ENCODE data around the gene CCDC85A.

The CCDC85A gene

DNA sequence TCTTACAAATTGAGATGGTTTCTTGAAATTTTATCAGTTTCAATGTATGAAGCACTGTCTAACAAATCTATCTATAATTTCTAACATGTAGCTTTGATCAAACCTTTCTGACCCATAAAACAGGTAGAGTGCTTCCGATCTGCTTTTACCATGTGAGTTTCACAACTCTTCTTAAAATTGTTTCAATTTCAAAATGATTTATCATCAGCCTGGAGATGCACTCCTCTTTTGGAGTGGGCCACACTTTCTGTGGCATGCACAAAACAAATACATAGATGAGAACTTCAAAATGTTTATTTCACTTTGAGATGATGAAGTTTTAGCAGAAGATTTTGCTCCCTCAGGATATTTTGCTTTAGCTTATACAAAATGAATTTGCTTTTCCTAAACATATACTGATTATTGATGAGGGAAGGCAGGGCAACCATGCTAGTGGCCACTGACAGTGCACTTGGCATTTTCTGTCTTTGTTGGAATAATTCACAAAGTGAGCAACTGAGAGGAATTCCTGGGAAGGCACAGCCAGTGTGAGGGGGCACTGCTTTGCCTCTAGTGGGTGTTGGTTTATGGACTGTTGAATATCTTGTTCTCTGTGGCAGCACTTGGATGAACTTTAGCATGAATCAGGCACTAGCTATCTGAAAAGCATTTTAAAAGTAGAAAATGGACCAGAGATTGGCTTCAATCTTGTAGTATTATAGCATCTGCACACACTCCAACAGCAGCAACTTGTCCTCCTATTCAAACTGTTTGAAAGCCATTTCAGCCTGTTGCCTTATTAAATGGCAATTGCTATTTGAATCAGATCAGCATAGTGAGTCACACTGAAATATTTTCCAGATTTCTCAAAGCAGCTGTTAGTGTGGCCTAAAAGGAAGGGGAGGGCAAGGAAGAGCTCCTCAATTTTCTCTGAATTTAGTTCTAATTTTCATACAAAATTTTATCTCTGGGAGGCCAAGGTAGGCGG is 193.2 kb downstream of the CCDC85A start:
- no peak for DNase-seq

DNA sequence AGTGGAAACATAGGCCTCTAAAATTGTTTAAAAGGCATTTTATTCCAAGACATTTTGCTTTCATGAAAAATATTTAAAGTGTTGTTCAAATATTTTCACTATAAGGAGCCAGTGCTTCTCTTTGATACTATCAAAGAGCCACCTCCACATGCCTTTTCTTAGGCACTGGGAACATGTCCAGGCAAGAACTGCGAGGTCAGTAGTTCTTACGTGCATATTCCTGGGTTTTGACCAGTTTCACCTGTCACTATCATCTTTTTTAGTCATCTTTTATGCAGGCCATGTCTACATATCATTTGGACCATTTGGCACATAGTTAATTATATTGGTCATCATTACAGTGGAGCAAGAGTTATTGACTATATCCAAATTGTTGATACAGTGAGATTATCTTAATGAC is 195.3 kb downstream of the CCDC85A start:
- no peak for DNase-seq

DNA sequence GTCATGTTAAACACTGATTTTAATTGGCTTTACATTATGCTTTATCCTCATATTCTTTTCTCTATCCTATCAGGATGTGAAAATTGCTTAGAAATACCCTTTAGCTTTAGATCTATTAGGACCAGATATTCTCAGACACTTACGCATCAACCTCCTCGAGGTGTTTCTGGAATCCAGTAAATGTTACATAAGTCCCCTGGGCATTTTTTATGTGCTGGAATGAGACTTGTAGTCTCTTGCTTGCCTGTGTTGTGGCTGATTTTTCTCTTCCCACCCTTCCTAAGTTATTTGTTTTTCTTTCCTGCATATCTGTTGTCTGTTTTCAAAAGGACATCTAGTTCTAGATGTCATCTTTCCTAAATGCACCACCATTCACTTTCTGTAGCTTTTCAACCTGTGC is 197.1 kb downstream of the CCDC85A start:
- no peak for DNase-seq

DNA sequence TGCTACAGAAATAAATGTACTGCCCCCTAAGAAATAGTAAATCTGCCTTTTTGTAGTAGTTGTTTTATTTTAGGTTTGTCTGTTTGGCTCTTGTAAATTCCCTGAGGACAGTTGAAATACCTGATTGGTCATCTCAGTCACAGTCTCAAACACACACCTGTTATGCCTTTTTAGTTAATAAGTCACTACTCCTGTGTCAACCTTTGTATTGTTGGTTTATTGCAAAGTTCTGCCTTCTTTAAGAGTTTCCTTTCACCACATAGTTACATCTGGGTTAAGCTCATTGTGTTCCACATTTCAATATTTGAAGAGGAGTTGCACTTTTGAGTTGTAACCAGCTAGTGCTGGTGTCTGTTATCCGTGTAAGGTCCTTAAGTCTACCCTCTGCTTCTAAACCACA is 198.7 kb downstream of the CCDC85A start:
- no peak for DNase-seq

DNA sequence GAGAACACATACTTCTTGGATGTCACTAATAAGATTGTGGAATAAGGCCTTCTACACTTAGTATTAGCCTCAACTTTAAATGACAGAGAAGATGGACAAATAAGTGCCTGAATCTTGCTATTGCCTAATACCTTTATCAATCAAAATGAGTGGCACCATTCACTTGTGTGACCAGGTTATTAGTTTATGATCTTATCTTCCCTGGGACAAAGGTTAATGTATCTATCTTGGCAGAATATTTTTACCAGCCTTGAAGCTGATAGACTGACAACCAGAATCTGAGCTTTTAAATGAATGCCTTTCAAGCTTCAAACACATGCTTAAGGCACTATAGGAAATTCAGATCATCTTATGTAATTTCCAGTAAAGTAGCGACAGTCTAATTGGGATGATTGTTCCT is 202.9 kb downstream of the CCDC85A start:
- no peak for DNase-seq

DNA sequence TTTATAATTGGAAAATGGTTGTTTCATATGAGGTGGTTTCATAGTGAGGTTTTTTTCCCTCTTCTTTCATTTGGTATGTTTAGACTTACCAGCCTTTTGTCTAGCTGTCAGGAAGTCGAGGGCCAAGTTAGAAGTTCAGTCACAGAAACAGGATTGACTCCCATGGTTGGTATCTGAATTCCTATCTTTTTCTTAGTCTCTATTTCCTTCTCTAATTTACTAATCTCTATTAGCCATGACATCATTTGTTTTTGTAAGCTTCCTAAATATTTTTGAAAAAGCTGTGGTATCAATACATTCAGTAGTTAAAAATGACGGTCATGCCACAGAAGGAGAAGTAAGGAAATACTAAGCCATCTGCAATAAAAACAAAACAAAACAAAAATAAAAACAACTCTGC is 206.9 kb downstream of the CCDC85A start:
- DNase-seq = no peak

DNA sequence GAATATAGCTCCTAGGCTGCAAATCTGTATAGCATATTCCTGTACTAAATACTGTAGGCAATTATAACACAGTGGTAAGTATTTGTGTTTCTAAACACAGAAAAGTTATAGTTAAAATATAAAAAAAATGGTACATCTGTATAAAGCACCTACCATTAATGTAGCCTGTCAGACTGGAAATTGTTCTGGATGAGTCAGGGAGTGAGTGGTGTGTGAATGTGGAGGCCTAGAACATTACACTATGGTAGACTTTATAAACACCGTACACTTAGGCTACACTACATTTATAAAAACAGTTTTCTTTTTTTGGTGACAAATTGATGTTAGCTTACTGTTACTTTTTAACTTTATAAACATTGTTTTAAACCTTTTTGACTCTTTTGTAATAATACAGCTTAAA is 226.3 kb downstream of the CCDC85A start:
- DNase-seq = no peak

DNA sequence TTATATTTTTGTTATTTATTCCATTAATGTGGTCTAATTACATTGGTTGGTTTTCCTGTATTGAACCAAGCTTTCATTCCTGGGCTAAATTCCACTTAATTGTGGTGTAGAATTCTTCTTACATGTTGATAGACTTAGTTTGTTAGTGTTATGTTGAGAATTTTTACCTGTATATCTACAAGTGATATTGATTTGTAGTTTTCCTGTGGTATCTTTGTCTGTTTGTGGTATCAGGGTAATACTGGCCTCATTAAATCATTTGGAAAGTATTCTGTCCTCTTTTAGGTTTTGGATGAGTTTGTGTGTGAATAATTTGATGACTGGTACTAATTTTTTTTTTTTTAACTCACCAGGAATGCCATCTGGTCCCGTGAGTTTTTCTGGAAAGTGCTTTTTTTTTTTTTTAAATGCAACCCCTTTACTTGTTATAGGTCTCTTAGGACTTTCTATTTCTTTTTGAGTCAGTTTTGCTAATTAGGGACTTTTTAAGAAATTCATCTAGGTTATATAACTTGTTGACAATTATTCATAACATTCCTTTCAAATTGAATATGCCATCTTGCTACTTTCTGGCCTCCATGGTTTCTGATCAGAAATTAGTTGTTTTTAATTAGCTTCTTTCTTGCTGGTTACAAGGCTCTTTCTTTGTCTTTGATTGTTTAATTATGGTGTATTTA is 232.8 kb downstream of the CCDC85A start:
- DNase-seq = no peak
